Breast epithelium (tissue), 3 donors: Measurements from ENCODE around the gene GALNTL6.

Experiments
- POLR2A ChIP-seq: fragments of 450-650 bp; IDR thresholded peaks from one replicate; pipeline ENCODE4 v1.6.1; 2016; ENCODE audit warnings: antibody characterized with exemption, mild to moderate bottlenecking, moderate library complexity
- TF ChIP-seq, protein P1 (sequence below), 3 donors: fragments of 450-650 bp; IDR thresholded peaks; one replicate each; pipeline ENCODE4 v1.5.1; 2016 to 2017; ENCODE audit warnings: antibody characterized with exemption in 3 of 3, mild to moderate bottlenecking in 3 of 3, moderate library complexity in 3 of 3

DNA sequence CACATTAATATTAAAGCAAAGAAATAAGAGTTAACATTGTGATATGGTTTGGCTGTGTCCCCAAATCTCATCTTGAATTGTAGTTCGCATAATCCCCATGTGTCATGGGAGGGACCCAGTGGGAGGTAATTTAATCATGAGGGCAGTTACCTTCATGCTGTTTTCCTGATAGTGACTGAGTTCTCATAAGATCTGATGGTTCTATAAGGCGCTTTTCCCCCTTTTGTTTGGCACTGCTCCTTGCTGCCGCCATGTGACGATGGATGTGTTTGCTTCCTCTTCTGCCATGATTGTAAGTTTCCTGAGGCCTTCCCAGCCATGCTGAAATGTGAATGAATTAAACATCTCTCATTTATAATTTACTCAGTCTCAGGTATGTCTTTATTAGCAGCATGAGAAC is 1201.6 kb downstream of the GALNTL6 start:
- TF ChIP-seq, protein P1, sequence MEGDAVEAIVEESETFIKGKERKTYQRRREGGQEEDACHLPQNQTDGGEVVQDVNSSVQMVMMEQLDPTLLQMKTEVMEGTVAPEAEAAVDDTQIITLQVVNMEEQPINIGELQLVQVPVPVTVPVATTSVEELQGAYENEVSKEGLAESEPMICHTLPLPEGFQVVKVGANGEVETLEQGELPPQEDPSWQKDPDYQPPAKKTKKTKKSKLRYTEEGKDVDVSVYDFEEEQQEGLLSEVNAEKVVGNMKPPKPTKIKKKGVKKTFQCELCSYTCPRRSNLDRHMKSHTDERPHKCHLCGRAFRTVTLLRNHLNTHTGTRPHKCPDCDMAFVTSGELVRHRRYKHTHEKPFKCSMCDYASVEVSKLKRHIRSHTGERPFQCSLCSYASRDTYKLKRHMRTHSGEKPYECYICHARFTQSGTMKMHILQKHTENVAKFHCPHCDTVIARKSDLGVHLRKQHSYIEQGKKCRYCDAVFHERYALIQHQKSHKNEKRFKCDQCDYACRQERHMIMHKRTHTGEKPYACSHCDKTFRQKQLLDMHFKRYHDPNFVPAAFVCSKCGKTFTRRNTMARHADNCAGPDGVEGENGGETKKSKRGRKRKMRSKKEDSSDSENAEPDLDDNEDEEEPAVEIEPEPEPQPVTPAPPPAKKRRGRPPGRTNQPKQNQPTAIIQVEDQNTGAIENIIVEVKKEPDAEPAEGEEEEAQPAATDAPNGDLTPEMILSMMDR (IDR thresholded peaks at IDR 0.05) = no peak
- no peak for TF ChIP-seq POLR2A
